HG03571 (cell line): ENCODE results near the gene ADA.
A peak's percentile ranks its signal among the peaks of the same experiment; 100 is the strongest.

Experiments used
- ATAC-seq: cut with Tn5 transposase; IDR thresholded peaks from one replicate; pipeline ENCODE4 v1.9.1; 2021; ENCODE audit not compliant: unreplicated experiment

ADA gene

GRCh38 chr20:44646023-44646640, 5.4 kb downstream of the ADA start:
- peak; percentile 30 for ATAC-seq

GRCh38 chr20:44644667-44645131, 6.8 kb downstream of the ADA start:
- no peak for ATAC-seq

- no peak for ATAC-seq
Observed at GRCh38 chr20:44644230-44644617, 7.3 kb downstream of the ADA start.

- ATAC-seq: no peak
Observed at GRCh38 chr20:44643596-44644229, 7.8 kb downstream of the ADA start.

GRCh38 chr20:44643154-44643519, 8.4 kb downstream of the ADA start:
- ATAC-seq: no peak

GRCh38 chr20:44642203-44643153, 9.0 kb downstream of the ADA start:
- no peak for ATAC-seq

- ATAC-seq: no peak
Observed at GRCh38 chr20:44641325-44641724, 10.2 kb downstream of the ADA start.

GRCh38 chr20:44640522-44640921, 11.0 kb downstream of the ADA start:
- ATAC-seq: no peak

- ATAC-seq: no peak
Observed at GRCh38 chr20:44637522-44638372, 13.8 kb downstream of the ADA start.

GRCh38 chr20:44637042-44637441, 14.5 kb downstream of the ADA start:
- ATAC-seq: no peak

GRCh38 chr20:44635877-44636276, 15.6 kb downstream of the ADA start:
- no peak for ATAC-seq

- no peak for ATAC-seq
Observed at GRCh38 chr20:44633872-44634600, 17.5 kb downstream of the ADA start.

- no peak for ATAC-seq
Observed at GRCh38 chr20:44633187-44633810, 18.2 kb downstream of the ADA start.

GRCh38 chr20:44632103-44632752, 19.3 kb downstream of the ADA start:
- ATAC-seq: no peak

- no peak for ATAC-seq
Observed at GRCh38 chr20:44630297-44630696, 21.2 kb downstream of the ADA start.

GRCh38 chr20:44629542-44629941, 22.0 kb downstream of the ADA start:
- no peak for ATAC-seq

GRCh38 chr20:44629017-44629385, 22.5 kb downstream of the ADA start:
- ATAC-seq: no peak

GRCh38 chr20:44627364-44628010, 24.0 kb downstream of the ADA start:
- ATAC-seq: no peak

- ATAC-seq: no peak
Observed at GRCh38 chr20:44626278-44626677, 25.2 kb downstream of the ADA start.
